Fibroblast of lung (primary cell): ENCODE results near the gene PFDN5.

Source experiments
- EZH2 ChIP-seq: IDR thresholded peaks from 2 replicates; pipeline ENCODE4 v1.5.1; 2012; ENCODE audit warnings: low read length, control low read depth, mild to moderate bottlenecking; ENCODE audit errors: missing control alignments
- TF ChIP-seq, protein P1 (sequence below), 2 donors: IDR thresholded peaks in 1 of 2; conservative IDR thresholded peaks in 1 of 2; 1 replicate in 1 of 2; 2 replicates in 1 of 2; pipeline ENCODE4 v1.5.1; 2011 to 2012; ENCODE audit warnings: low read length in 2 of 2, control low read depth in 1 of 2, inconsistent platforms in 1 of 2, low read depth in 1 of 2, mild to moderate bottlenecking in 1 of 2

DNA sequence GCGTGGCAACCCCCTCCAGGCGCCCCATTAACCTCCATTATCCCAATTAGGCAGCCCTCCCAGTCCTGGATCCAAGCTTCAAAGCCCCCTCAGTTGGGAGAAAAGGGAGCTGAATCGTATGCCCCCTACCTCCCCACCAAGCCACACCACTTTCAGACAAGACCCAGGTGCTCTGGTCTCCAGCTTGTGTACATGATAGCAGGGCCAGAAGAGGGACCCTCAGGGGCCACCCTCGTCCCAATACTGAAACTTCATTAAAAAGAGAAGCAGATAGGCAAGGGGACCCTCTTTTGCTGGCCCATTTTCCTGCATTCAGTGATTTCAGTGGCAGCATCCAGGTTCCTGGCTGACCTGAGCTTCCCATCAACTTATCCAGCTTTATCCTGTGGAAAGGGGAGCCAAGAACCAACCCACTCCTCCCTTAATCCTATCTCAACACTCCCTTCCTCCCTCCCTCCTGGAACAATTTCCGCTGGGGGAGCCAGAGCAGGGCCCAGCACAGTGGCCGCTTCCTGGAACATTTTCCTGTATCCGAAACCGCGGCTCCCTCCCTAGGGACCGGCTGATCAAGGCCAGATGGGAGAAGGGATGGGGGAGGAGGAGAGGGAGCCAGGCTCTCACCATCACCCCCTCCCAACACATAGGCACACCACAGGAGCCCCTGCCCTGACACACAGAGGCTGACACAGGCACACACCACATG lies 50.3 kb downstream of the PFDN5 start:
- TF ChIP-seq, protein P1, sequence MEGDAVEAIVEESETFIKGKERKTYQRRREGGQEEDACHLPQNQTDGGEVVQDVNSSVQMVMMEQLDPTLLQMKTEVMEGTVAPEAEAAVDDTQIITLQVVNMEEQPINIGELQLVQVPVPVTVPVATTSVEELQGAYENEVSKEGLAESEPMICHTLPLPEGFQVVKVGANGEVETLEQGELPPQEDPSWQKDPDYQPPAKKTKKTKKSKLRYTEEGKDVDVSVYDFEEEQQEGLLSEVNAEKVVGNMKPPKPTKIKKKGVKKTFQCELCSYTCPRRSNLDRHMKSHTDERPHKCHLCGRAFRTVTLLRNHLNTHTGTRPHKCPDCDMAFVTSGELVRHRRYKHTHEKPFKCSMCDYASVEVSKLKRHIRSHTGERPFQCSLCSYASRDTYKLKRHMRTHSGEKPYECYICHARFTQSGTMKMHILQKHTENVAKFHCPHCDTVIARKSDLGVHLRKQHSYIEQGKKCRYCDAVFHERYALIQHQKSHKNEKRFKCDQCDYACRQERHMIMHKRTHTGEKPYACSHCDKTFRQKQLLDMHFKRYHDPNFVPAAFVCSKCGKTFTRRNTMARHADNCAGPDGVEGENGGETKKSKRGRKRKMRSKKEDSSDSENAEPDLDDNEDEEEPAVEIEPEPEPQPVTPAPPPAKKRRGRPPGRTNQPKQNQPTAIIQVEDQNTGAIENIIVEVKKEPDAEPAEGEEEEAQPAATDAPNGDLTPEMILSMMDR (conservative IDR thresholded peaks at IDR 0.05 in 1 of 2, IDR thresholded peaks at IDR 0.05 in 1 of 2; ENCODE audit: low read depth in 1 of 2, low read length in 2 of 2), result no peak
- TF ChIP-seq EZH2, result no peak
